Tongue (tissue), 2 donors: ENCODE data around the gene TAF4. TPM values are rescaled to one million over a fixed set of nuclear protein-coding genes. Genes with fewer than 3 reads are reported as not detected.

Experiments
- DNase-seq: peaks from one replicate; pipeline ENCODE4 v3.0.0-alpha.2; 2015
- total RNA-seq: library from RNA; depleted of rRNA; stranded (reverse); fragments of >200 nt; gene quantifications from one replicate; pipeline ENCODE4 v1.2.3, GENCODE V29; 2014

Gene TAF4
- total RNA-seq, 1 donor from 2014 or later: 18.5 TPM

DNA sequence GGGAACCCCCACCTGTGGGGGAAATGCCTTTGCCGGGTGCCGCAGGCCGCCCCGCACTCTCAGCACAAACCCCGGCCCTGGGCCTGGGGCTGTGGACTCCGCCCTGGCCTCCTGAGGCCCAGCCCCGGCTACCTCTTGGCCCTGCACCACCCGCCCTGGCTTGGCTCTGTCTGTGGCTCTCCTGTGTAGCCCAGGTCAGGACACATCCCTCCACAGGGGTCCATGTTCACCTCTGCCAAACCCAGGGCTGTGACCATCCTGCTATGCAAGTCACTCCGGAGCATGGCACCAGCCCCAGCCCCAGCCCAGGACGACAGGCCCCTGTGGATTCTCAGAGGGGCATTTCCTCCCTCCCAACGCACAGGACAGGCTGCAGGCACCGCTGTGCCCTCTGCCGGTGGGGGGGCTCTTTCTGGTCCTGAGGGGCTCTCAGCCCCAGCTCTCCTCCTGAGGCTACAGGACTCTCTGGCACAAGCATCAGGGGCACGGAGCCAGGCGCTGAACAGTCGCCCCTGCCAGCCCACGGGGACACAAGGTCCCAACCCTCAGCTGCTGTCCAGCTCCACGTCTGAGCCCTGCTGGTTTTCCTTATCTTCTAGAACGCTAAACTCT lies 45.7 kb downstream of the TAF4 start:
- DNase-seq: peak; percentile 7

- no peak for DNase-seq
Measured at GRCh38 chr20:62019144-62019805, 46.4 kb downstream of the TAF4 start.

DNA sequence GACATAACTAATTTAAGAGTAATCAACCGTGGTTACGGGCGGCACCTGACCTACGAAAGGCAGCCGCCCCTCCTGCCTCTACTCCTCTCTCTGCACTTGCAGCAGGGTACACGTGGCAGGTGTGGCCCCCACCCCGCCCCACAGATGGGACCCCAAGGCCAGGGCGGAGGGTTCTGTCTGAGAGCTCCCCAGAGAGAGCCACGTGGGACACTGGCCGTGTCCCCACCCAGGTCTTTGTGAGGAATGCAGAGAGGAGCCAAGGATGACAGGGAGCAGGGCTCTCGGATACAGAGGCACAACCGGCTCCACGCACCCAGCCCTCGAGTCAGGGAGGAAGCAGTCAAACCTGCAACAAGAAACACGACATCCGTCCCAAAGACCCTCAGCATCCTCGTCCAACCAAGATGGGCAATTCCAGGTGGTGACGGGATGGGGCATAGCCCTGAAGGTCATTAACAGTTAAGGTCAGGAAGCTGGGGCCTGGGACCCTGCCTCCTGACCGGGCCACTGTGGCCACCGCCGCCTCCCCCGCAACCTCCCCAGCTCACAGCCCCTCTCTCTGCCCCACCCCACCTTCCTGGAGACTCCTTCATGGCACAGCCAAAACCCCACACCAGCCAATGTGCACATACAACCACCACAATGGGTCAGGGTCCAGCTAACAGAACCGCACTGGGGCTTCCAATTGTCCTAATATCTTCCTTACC lies 47.1 kb downstream of the TAF4 start:
- DNase-seq: no peak

DNA sequence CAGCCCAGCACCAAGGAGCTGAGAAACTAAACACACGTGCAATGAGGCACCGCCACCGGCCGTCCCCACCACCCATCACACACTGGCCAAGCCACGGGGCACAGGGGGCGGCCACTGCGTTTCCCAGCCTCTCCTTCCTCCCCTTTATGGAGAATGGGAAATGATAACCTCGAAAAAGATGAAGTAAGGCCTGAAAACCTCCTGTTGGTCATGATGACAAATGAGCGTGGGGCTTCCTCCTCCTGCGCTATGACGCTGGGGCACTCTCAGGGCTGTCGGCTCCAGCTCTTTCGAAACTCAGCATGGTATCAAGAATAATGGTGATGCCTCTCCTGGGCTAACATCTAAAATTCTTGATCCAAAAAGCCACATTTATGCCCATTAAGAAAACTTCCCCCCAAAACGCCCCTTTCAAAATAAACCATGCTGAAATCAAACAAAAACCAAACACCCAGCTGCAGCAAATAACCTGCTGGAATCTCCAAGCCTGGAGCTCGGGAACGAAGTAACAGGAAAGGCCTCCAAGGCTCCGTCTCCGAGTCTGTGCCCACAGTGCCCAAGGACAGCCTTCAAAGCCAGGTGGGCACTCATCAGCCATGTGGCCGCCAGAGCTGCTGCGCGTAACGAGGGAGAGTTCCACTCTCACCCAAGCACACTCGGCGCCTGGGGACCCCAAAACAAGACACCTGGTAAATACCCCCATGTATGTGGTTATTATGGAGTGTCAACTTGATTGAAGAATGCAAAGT lies 50.0 kb downstream of the TAF4 start:
- no peak for DNase-seq

DNA sequence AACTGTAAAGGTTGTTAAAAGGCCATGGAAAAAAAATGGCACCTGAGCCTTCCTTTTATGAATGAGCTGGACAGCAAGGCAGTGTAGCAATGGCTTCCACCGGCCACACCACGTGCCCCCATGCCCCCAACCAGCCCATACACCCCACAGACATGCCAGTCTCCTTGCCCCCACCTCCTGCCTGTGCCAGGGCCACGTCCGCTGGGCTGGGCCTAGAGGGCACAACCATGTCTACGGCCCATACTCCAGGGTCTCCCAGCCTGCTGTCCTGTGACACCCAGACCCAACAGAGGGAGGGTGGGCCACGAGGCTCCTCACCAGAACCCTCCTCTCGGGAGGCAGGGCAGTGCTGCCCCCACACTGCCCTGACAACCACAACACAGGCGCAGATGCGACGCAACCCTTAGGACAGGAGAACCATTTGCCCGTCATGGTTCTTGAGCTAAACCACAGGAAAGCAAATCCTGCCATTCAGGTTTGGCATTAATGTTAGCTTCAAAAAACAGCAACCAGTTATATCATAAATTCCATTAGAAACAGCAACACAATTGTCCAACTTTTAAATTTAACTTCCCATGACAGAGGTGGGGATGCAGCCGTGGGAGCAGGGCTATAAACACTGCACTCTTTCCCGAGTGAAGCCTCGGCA lies 50.7 kb downstream of the TAF4 start:
- no peak for DNase-seq

GRCh38 chr20:62014488-62014775 lies 51.2 kb downstream of the TAF4 start:
- DNase-seq: no peak

GRCh38 chr20:62012631-62013030 lies 53.0 kb downstream of the TAF4 start:
- DNase-seq: no peak

DNA sequence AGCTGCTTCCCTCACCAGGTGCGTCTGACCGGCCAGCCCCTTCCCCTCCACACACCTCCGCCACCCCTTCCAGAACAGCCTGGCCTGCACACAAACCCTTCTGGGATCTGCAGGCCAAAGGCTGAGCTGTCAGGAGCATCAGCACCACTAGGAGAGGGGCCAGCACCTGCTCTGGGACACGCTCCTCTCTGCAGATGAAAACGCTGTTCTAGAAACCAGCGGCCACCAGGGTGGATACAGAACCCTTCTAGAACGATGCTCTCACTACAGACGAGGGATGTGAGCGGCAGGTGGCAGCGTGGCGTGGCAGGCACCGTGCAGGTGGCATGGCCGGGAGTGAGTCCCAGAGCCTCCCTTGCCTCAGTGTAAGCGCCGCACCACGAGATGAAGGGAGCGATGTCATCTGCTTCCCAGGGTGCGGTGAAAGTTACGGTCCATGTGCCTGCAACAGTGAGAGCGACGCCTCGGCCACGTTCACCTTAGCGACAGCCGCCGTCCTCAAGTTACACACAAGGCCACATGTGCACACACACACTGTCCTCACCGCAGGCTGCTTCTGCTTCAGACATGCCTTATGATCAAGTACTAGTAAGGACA lies 53.6 kb downstream of the TAF4 start:
- DNase-seq: no peak

DNA sequence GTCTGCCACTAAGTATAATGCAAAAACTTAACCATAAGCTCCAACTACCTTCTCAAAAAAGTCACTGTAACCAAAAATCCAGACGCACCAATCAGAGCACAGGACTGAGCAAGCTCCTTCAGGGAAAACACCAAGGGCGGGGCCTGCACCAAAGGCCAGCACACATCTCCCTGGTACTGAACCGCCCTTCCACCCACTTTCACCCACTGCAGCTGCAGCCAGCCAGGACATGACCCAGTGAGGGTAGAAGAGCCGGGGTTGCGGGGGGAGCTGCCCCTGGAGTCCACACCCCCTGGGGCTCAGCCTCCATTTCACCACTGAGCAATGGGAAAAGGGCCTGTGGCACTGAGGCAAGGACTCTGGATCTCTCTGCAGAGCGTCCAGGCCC lies 54.3 kb downstream of the TAF4 start:
- no peak for DNase-seq

GRCh38 chr20:62010551-62011402 lies 54.9 kb downstream of the TAF4 start:
- DNase-seq: peak; percentile 77

GRCh38 chr20:62009869-62010445 lies 55.7 kb downstream of the TAF4 start:
- no peak for DNase-seq

GRCh38 chr20:62009322-62009721 lies 56.4 kb downstream of the TAF4 start:
- no peak for DNase-seq

DNA sequence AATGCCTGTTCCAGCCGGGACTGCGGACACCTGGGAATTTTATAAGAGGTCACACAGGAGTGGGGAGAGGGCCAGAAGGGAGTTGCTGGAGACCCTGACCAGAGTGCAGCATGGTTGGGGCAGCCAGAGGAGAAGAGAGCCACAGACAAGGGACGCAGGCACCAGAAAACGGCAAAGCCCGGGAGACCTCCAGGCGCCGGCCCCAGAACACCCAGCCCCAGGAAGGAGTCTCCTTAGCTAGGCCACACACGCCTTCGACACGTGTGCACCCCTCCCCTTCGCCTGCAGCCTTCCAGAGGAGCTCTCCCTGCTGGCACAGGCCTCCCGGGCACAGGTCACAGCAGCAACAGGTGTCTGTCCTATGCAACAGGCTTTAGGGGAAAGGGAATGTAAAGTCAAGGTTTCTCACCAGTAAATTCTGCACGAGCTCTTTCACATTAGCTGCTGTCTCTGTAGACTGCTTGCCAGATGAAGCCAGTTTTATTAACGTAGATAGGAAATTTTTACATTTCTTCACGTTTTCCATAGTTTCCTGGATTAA lies 57.0 kb downstream of the TAF4 start:
- no peak for DNase-seq

- DNase-seq: no peak
Measured at GRCh38 chr20:62007127-62007647, 58.5 kb downstream of the TAF4 start.

- DNase-seq: no peak
Measured at GRCh38 chr20:62006482-62006881, 59.2 kb downstream of the TAF4 start.

DNA sequence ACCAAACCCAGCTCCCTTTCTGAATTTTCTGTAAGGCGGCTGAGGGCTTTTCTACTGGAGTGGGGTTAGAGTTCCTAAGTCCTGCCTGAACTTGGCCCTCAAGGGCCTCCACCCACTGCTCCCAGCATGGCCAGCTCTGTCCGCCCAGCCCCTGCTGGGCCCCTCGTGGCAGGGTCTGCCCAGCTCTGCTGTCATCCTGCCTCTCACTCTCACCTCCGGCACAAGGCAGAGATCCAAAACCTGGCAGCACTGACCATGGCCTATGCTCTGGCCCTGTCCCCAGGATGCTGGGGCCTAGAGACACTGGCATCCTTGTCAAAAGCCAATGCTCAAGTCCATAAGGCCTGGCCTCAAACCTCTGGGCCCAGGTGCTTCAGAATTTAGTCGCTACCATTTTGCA lies 61.1 kb downstream of the TAF4 start:
- DNase-seq: no peak

DNA sequence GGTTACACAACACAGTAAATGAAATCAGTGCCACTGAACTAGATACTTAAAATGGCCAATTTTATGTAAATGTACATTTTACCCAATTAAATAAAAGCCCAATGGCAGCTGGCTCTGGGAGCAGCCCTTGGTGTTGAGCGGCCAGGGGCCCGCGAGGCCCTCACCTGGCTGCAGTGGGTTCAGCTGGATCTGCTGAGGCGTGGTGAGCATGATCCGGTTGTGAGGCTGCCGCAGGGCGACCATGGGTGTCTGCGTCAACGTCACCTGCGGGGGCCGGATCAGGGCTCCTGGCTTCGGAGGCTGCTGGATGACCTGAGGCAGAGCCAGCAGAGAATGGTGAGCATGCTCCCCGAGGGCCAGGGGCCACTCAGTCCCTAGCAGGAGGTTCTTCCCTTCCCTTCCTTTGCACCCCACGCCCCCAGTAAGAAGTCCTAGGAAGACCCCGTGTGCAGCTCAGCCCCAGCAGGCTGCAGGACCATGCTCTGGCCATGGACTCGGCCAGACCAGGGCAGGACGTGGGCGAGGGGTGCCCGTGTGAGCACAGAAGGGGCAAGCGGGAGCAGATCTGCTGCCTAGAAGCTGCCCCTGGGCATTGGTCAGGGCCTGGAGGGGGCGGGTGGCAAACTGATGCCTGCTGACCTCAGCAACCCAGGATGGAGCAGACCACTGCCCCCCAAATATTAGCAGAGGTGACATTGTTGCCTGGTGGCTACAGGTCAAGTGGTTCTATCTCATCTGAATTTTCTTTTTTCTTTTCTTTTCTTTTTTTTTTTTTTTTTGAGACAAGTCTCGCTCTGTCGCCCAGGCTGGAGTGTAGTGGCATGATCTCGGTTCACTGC lies 61.9 kb downstream of the TAF4 start:
- DNase-seq: no peak

DNA sequence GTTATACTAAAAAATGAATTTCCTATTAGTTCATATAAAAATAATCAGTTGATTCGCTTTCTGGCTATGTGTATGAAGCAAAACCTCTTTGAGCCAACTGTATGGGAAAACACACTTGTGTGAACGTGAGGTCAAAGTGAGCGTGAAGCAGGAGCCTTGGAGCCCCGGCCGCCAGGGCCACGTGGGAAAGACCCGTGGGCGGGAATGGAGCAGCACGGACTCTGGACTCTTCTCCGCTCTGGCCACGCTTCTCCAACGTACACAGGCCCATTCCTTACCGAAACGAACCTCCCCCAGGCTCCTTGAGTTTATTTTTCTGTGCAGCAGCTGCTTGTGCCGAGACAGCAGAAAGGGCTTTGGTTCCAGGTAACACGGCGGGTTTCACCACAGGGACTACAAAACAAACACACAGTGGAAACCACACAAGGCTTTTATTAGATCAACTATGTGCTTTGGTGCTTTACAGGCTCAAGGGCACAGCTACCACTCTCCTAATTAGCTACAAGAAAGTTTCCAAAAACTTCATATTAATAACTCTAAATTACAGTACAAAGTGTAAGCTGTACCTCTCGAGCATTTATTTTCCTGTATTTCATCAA lies 62.7 kb downstream of the TAF4 start:
- no peak for DNase-seq

DNA sequence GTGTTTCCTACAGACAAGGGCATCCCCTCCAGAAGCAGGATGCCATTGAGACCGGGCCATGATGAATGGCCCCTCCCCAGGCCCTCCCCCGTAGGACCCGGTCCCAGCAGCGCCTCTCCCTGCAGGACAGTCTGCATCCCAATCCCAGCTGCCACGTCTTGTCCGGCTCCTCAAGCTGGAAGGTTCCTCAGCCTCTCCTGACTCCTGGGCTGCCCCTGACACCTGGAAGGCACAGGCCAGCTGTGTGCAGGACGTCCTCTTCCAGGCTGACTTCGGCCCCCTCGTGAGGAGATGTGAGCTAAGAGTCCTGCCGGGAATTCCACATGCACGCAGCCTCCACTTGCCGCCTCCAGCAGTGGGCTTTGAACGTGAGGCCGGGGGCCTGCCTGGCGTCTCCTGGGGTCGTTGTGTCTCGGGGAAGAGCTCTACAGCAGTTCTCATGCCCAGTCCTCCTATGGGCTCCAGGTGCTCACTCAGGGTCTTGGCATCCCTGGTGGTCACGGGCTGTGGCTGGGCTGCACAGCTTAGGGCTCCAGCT lies 64.4 kb downstream of the TAF4 start:
- DNase-seq: no peak
